Ovary (tissue), 9 donors: ENCODE data around the gene SPAAR. TPM values are rescaled to one million over a fixed set of nuclear protein-coding genes. Genes with fewer than 3 reads are reported as not detected.

ENCODE experiments used
- DNase-seq, 5 donors: peaks; one replicate each; pipeline ENCODE4 v3.0.0-alpha.2; 2019 to 2020
- H3K27ac ChIP-seq, 2 donors: fragments of 200-600 bp; one replicate each; pipeline versions ENCODE4 v1.5.1 to v1.8.0; 2019 to 2022
- H3K27me3 ChIP-seq: fragments of 200-600 bp; one replicate; pipeline ENCODE4 v1.8.0; 2022
- H3K36me3 ChIP-seq: fragments of 200-600 bp; sonication (generic); one replicate; pipeline ENCODE4 v1.5.1; 2019
- H3K4me1 ChIP-seq: one replicate; pipeline ENCODE4 v1.8.1; 2013; ENCODE audit warnings: mild to moderate bottlenecking, moderate library complexity; ENCODE audit not compliant: insufficient read depth
- H3K4me3 ChIP-seq: fragments of 200-600 bp; sonication (generic); one replicate; pipeline ENCODE4 v1.5.1; 2017
- H3K9me3 ChIP-seq, 2 donors: fragments of 200-600 bp in 1 of 2; sonication (generic) in 1 of 2; one replicate each; pipeline versions ENCODE4 v1.5.1 to v1.8.1; 2013 to 2019; ENCODE audit warnings: mild to moderate bottlenecking in 1 of 2, moderate library complexity in 1 of 2
- CTCF ChIP-seq, 3 donors: fragments of 450-650 bp in 2 of 3; fragments of 200-600 bp in 1 of 3; IDR thresholded peaks; one replicate each; pipeline versions ENCODE4 v1.5.1 to v1.8.0; 2016 to 2022; ENCODE audit warnings: antibody characterized with exemption in 3 of 3, mild to moderate bottlenecking in 1 of 3
- EP300 ChIP-seq: sonication (generic); formaldehyde crosslinking; IDR thresholded peaks from one replicate; pipeline ENCODE4 v1.6.1; 2017; ENCODE audit warnings: antibody characterized with exemption
- POLR2A ChIP-seq: fragments of 450-650 bp; IDR thresholded peaks from one replicate; pipeline ENCODE4 v1.6.1; 2017; ENCODE audit warnings: antibody characterized with exemption, mild to moderate bottlenecking, moderate library complexity
- WGBS, 3 donors: extraction: QIAGEN DNeasy Blood & Tissue Kit in 1 of 3; methylation state at CpG; one replicate each; pipeline versions ENCODE4 v1.1.5 to v1.1.7; 2013 to 2017; 5-methylcytosine and 5-hydroxymethylcytosine counted together
- intact Hi-C, 4 donors: fragments of 100-400 bp; cut with DNase I; formaldehyde crosslinking; loops; one replicate each; pipeline versions ENCODE4 v1.11.0 to v1.15.1; 2022 to 2023
- polyA plus RNA-seq, 2 donors: library from polyadenylated mRNA; stranded (reverse); fragments of 200-250 nt in 1 of 2; fragments of 350-450 nt in 1 of 2; fragmentation: Illumina TruSeq in 1 of 2; extraction: RNeasy Lipid Tissue Mini Kit (QIAGEN cat#74804) in 1 of 2; gene quantifications; one replicate each; pipeline ENCODE4 v1.2.3, GENCODE V29; 2013 to 2014
- total RNA-seq, 7 donors: library from RNA; depleted of rRNA in 2 of 7; stranded (reverse); fragments of >200 nt in 2 of 7; fragmentation: NEBNext Ultra II Directional in 3 of 7; extraction: Animal tissue kit (Norgen Biotek cat#: 25700) in 3 of 7; gene quantifications; one replicate each; pipeline versions ENCODE4 v1.1.0 to v1.2.4, GENCODE V29; 2016 to 2023
- donor health status: DM: no; HTN: no; CAD: no; lungs with moderate emphysema.
- donor health status: DM: no; HTN: no; CAD: no.
- donor health status: Bipolar disorder and iron deficiency.
- donor health status: DM: yes; HTN: yes; CAD: no.
- donor health status: DM: no; HTN: no; CAD: no.
- donor health status: DM: yes; HTN: yes; CAD: no.

Gene SPAAR
- total and polyA plus RNA-seq, 9 donors = 0.33 to 5.4 (median 2.0) TPM

GRCh38 chr9:35960039-35960655 is 50.9 kb downstream of the SPAAR start:
- no peak for DNase-seq
- H3K36me3 ChIP-seq = no peaks in the 10 kb centered on the region
- no peaks in the 10 kb centered on the region for H3K9me3 ChIP-seq
- no peak overlapping the region for H3K27ac ChIP-seq
- intact Hi-C loops = loop anchor here in 1 of 4 donors (5.0 to 10.0 kb wide), 2 partner anchors 65 to 367 kb away; no protein-coding TSS in a partner anchor
- TF ChIP-seq POLR2A (no peak), EP300 (no peak), CTCF (IDR thresholded peaks at IDR 0.05) (no peak)
- 20 to 39% (median 22%) methylated on average over 3 of the region's 3 CpGs for WGBS, 3 donors
- H3K4me3 ChIP-seq = no peak overlapping the region
- no peaks in the 10 kb centered on the region for H3K4me1 ChIP-seq
- H3K27me3 ChIP-seq = no peaks in the 10 kb centered on the region

Other genes with a start within 250 kb of the SPAAR start
- gene ARHGEF39, start 244.3 kb upstream of the SPAAR start, total RNA-seq = 1 to 10 TPM in 2 of 7 donors, under 1 TPM in 5; 0.17 to 1.4 (median 0.58) TPM
- gene ARHGEF39, start 244.3 kb upstream of the SPAAR start, polyA plus RNA-seq = under 1 TPM; 0.17 to 0.52 TPM
- gene CA9, start 235.6 kb upstream of the SPAAR start, total RNA-seq = 10 to 100 TPM in 1 of 7 donors, 1 to 10 TPM in 4, under 1 TPM in 1, not detected in 1; 0.37 to 19.5 (median 1.4) TPM
- under 1 TPM; 0.38 to 0.42 TPM for gene CA9, start 235.6 kb upstream of the SPAAR start, polyA plus RNA-seq
- gene TPM2, start 219.6 kb upstream of the SPAAR start, total RNA-seq = 100 to 1,000 TPM; 179 to 853 (median 309) TPM
- gene TPM2, start 219.6 kb upstream of the SPAAR start, polyA plus RNA-seq = 100 to 1,000 TPM; 526 to 716 TPM
- gene TLN1, start 177.3 kb upstream of the SPAAR start, total RNA-seq = 100 to 1,000 TPM; 106 to 344 (median 271) TPM
- 100 to 1,000 TPM; 124 to 292 TPM for gene TLN1, start 177.3 kb upstream of the SPAAR start, polyA plus RNA-seq
- 10 to 100 TPM; 31.2 to 41.5 (median 36.6) TPM for gene CREB3, start 176.8 kb upstream of the SPAAR start, total RNA-seq
- gene CREB3, start 176.8 kb upstream of the SPAAR start, polyA plus RNA-seq = 10 to 100 TPM; 32.3 to 39.8 TPM
- 10 to 100 TPM; 35.1 to 73.2 (median 44.5) TPM for gene GBA2, start 160.3 kb upstream of the SPAAR start, total RNA-seq
- 10 to 100 TPM; 27.8 to 54.7 TPM for gene GBA2, start 160.3 kb upstream of the SPAAR start, polyA plus RNA-seq
- 10 to 100 TPM in 6 of 7 donors, 1 to 10 TPM in 1; 9.4 to 32.3 (median 26.6) TPM for gene RGP1, start 160.2 kb upstream of the SPAAR start, total RNA-seq
- gene RGP1, start 160.2 kb upstream of the SPAAR start, polyA plus RNA-seq = 10 to 100 TPM; 13.4 to 17.0 TPM
- 1 to 10 TPM in 1 of 7 donors, under 1 TPM in 1, not detected in 5; 0.40 to 4.4 TPM for gene MSMP, start 155.2 kb upstream of the SPAAR start, total RNA-seq
- under 1 TPM in 1 of 2 donors, not detected in 1; 0.41 TPM for gene MSMP, start 155.2 kb upstream of the SPAAR start, polyA plus RNA-seq
- gene NPR2, start 117.9 kb upstream of the SPAAR start, total RNA-seq = 10 to 100 TPM in 5 of 7 donors, 1 to 10 TPM in 2; 5.5 to 30.1 (median 18.0) TPM
- 10 to 100 TPM; 15.4 to 54.4 TPM for gene NPR2, start 117.9 kb upstream of the SPAAR start, polyA plus RNA-seq
- gene SPAG8, start 97.2 kb upstream of the SPAAR start, total RNA-seq = 10 to 100 TPM in 1 of 7 donors, 1 to 10 TPM in 6; 2.1 to 28.1 (median 5.0) TPM
- gene SPAG8, start 97.2 kb upstream of the SPAAR start, polyA plus RNA-seq = 1 to 10 TPM; 2.1 to 3.0 TPM
- gene HINT2, start 94.4 kb upstream of the SPAAR start, total RNA-seq = 10 to 100 TPM; 14.9 to 38.0 (median 24.9) TPM
- gene HINT2, start 94.4 kb upstream of the SPAAR start, polyA plus RNA-seq = 10 to 100 TPM; 26.1 to 36.0 TPM
- gene FAM221B, start 80.8 kb upstream of the SPAAR start, total RNA-seq = not detected
- not detected for gene FAM221B, start 80.8 kb upstream of the SPAAR start, polyA plus RNA-seq
- 10 to 100 TPM; 11.2 to 42.8 (median 37.0) TPM for gene TMEM8B, start 80.3 kb upstream of the SPAAR start, total RNA-seq
- gene TMEM8B, start 80.3 kb upstream of the SPAAR start, polyA plus RNA-seq = 10 to 100 TPM; 17.2 to 20.6 TPM
- not detected for gene OR13J1, start 39.1 kb upstream of the SPAAR start, total RNA-seq
- not detected for gene OR13J1, start 39.1 kb upstream of the SPAAR start, polyA plus RNA-seq
- gene HRCT1, start 3.3 kb upstream of the SPAAR start, total RNA-seq = 1 to 10 TPM in 5 of 7 donors, under 1 TPM in 1, not detected in 1; 0.48 to 8.1 (median 3.4) TPM
- gene HRCT1, start 3.3 kb upstream of the SPAAR start, polyA plus RNA-seq = 1 to 10 TPM in 1 of 2 donors, under 1 TPM in 1; 0.90 to 1.1 TPM
- not detected for gene OR2S2, start 48.7 kb downstream of the SPAAR start, total RNA-seq
- not detected for gene OR2S2, start 48.7 kb downstream of the SPAAR start, polyA plus RNA-seq
- gene RECK, start 127.4 kb downstream of the SPAAR start, total RNA-seq = 10 to 100 TPM; 10.7 to 24.2 (median 16.8) TPM
- 10 to 100 TPM; 11.4 to 19.8 TPM for gene RECK, start 127.4 kb downstream of the SPAAR start, polyA plus RNA-seq
- 10 to 100 TPM in 6 of 7 donors, 1 to 10 TPM in 1; 8.3 to 30.9 (median 16.0) TPM for gene GLIPR2, start 227.2 kb downstream of the SPAAR start, total RNA-seq
- 10 to 100 TPM; 13.6 to 34.6 TPM for gene GLIPR2, start 227.2 kb downstream of the SPAAR start, polyA plus RNA-seq